Measurements from ENCODE around the gene NRG2. TPM values are rescaled to one million over a fixed set of nuclear protein-coding genes. Genes with fewer than 3 reads are reported as not detected.

Gene NRG2
- total RNA-seq, result under 1 TPM in 1 of 4 donors, not detected in 3; 0.80 TPM

- TF ChIP-seq CTCF (IDR thresholded peaks at IDR 0.05) (peak in 5 of 6 experiments; percentile 6 to 39 (median 31)), POLR2A (IDR thresholded peaks at IDR 0.05) (no peak)
- H3K27me3 ChIP-seq, result peaks cover 0 to 11% of the 10 kb centered on the region in 2 donors
- H3K36me3 ChIP-seq, result no peaks in the 10 kb centered on the region
- DNase-seq, result peak; percentile 55 to 78 (median 62)
- H3K9me3 ChIP-seq, result no peaks in the 10 kb centered on the region
- H3K27ac ChIP-seq, result peak within 1 kb of the TSS in 3 of 4 donors; percentile 45 to 59 (median 53)
- peak within 1 kb of the TSS; percentile 38 to 63 (median 58) for H3K4me3 ChIP-seq
- H3K4me1 ChIP-seq, result peaks cover 4 to 22% (median 9%) of the 10 kb centered on the region in 4 donors
Measured at GRCh38 chr5:140042643-140043507, at the start of gene NRG2. Gene NRG2, minus strand, starts transcription at chr5:140043299.

- Histone ChIP-seq H3K27ac (no peak overlapping the region), H3K36me3 (no peaks in the 10 kb centered on the region), H3K9me3 (peaks cover 0 to 8% (median 0%) of the 10 kb centered on the region in 4 donors), H3K4me1 (no peaks in the 10 kb centered on the region), H3K4me3 (no peak overlapping the region), H3K27me3 (no peaks in the 10 kb centered on the region)
- DNase-seq, result no peak
- TF ChIP-seq CTCF (IDR thresholded peaks at IDR 0.05), result no peak
- no peak for TF ChIP-seq POLR2A (IDR thresholded peaks at IDR 0.05)
Measured at GRCh38 chr5:140090251-140090650, 47.2 kb upstream of the NRG2 start.

- Histone ChIP-seq H3K36me3 (no peaks in the 10 kb centered on the region), H3K9me3 (no peaks in the 10 kb centered on the region), H3K27me3 (no peaks in the 10 kb centered on the region), H3K27ac (no peak overlapping the region), H3K4me1 (no peaks in the 10 kb centered on the region), H3K4me3 (no peak overlapping the region)
- DNase-seq, result no peak
- no peak for TF ChIP-seq CTCF (IDR thresholded peaks at IDR 0.05)
- TF ChIP-seq POLR2A (IDR thresholded peaks at IDR 0.05), result no peak
Measured at GRCh38 chr5:140084541-140084940, 41.4 kb upstream of the NRG2 start.

- TF ChIP-seq POLR2A (IDR thresholded peaks at IDR 0.05), result no peak
- no peak for TF ChIP-seq CTCF (IDR thresholded peaks at IDR 0.05)
- Histone ChIP-seq H3K27ac (no peak overlapping the region), H3K36me3 (no peaks in the 10 kb centered on the region), H3K27me3 (no peaks in the 10 kb centered on the region), H3K4me3 (no peak overlapping the region), H3K9me3 (no peaks in the 10 kb centered on the region), H3K4me1 (no peaks in the 10 kb centered on the region)
- no peak for DNase-seq
Measured at GRCh38 chr5:140083650-140084049, 40.6 kb upstream of the NRG2 start.

GRCh38 chr5:140083120-140083519 is 40.0 kb upstream of the NRG2 start:
- no peak for TF ChIP-seq POLR2A (IDR thresholded peaks at IDR 0.05)
- no peak for TF ChIP-seq CTCF (IDR thresholded peaks at IDR 0.05)
- no peak overlapping the region for H3K27ac ChIP-seq
- H3K4me3 ChIP-seq, result no peak overlapping the region
- H3K4me1 ChIP-seq, result no peaks in the 10 kb centered on the region
- H3K27me3 ChIP-seq, result no peaks in the 10 kb centered on the region
- H3K9me3 ChIP-seq, result no peaks in the 10 kb centered on the region
- no peaks in the 10 kb centered on the region for H3K36me3 ChIP-seq
- DNase-seq, result no peak
